Fibroblast of skin of right quadriceps (primary cell): ENCODE data around the gene MALL.
"Not testable (repeated sequence)": the region's sequence is repeated elsewhere in the genome, so short reads cannot be mapped to it uniquely, and the experiment has no call there.

ENCODE experiments used
- DNase-seq: peaks from one replicate; pipeline ENCODE4 v3.0.0-alpha.2; 2013

Gene MALL

DNA sequence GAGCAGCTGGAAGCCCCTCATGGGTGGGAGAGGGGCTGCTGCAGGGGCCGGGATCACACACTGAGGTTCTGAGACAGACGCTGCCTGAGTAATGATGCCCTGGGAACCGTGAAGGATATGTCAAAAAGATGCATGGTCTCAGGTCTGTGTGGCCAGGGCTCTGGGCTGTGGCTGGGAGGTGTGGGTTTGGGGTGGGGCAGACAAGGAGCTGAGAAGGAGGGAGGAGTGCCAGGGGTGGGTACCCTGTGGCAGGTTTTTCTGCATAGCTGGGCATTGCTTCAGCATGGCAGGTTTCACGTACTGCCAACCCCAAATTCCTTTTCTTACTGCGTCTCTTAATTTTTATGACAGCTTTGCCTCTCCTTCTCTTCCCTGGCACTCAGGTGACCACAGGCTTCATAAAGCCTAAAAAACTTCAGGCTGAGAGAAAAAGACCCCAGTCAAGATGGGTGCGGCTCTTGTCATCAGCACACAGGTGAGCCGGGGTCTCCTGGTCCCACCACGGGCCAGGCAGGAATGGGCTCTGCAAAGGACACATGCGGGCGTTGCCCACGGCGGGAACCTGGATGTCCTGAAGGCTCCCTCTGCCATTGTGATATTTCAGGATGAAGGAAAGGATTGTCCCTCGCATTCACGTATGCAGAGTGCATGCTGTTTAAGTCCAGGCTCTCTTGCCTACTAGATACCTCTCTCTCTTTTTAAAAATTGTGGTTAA is 18.0 kb downstream of the MALL start:
- no peak for DNase-seq

- DNase-seq: no peak
Measured at GRCh38 chr2:110095994-110096633, 19.5 kb downstream of the MALL start.

DNA sequence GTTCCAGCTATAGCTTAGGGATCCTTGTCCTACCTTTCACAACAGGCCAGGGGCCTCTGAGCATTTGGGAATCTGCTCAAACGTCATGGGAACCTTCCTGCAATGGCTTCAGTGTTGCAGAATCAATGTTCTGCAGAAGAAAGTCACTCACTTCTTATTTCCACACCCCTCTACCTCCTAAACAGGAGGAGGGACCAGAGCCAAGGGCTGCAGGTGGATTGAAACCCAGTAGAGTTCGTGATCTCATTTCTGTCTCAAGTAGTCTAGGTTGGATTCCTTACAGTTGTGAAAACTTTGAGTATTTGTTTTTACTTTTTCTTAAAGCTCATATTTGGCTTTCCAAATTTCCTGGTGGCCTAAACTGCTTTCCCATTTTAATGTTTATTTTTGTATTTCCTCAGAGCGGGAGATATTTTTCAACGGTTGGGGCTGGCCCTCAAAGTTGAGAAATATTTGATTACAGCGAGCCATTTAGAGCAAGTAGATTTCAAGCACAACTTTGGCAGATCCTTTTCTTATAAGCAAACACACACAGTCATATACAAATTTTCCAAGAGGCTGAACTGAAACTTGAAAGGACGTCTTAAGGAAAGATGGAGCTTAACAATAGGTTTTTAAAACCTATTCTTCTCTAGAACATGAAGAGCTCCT is 20.6 kb downstream of the MALL start:
- not testable (repeated sequence) for DNase-seq

DNA sequence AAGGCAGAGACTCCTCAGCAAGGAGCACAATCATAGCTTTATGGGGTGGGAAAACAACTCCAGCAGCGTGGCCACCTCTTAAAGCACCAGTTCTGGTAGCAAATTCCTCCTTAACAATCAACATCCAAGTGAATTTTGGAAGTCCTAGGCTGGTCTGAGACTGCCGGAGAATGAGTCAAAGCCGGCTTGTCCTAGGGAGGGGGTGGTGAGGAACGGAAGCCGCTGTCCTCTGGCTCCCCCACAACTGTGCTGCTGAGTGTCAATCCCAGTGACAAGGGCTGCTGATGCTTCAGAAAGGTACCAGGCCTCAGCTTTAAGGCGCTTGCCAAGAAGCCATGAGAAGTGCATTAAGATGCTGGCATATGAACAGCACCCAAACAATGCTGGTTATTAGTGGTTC is 21.7 kb downstream of the MALL start:
- DNase-seq: not testable (repeated sequence)

DNA sequence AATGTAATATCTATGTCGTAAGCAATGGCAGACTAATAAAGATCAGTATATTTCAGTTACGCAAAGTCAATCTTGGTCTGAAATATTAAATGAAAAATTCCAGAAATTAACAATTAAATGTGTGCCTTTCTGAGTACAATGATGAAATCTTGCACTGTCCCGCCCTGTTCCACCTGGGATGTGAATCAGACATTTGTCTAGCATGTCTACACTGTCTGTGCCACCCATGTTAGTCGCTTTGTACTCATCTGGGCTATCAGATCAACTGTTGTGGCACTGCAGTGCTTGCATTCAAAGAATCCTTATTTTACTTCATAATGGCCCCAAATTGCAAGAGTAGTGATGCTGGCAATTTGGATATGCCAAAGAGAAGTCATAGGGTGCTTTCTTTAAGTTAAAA is 25.5 kb downstream of the MALL start:
- DNase-seq: not testable (repeated sequence)

DNA sequence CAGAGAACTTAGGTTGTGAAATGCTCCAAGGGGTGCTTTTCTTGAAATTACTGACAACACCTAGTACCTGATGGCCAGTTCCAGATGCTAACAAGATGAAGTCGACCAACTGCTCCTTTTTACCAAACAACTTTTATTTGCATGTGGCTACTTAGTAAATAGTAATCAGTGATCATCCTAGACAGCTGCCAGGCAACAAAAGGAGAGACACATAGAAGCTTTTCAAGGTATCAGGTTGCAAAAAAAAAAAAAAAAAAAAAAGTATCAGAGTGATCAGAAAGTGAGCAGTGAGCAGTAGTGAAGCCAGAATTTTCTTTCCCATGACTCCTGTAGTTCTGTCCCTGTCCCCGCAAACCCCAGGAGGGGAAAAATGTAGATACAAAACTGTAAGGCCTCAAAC is 31.9 kb downstream of the MALL start:
- DNase-seq: not testable (repeated sequence)

DNA sequence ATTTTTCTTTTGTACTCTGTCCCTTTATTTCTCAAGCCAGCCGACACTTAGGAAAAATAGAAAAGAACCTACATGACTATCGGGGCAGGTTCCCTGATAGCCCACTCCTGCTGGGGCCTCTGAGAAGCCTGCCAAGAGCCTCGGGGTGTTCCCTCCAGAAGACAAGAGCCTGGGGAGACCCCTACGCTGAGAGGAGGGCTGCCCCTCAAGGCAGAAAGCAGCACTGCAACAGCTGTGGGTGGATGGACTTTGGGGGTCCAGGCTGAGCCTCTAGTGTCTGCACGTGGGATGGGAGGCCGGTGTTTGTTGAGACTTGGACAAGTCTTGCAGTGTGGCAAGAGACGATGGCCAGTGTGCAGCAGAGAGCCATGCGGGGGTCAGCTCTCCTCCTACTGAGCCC is 32.5 kb downstream of the MALL start:
- not testable (repeated sequence) for DNase-seq

GRCh38 chr2:110078104-110078503 is 37.5 kb downstream of the MALL start:
- DNase-seq: not testable (repeated sequence)

- not testable (repeated sequence) for DNase-seq
Measured at GRCh38 chr2:110075896-110076295, 39.7 kb downstream of the MALL start.

GRCh38 chr2:110069869-110070268 is 45.8 kb downstream of the MALL start:
- not testable (repeated sequence) for DNase-seq

DNA sequence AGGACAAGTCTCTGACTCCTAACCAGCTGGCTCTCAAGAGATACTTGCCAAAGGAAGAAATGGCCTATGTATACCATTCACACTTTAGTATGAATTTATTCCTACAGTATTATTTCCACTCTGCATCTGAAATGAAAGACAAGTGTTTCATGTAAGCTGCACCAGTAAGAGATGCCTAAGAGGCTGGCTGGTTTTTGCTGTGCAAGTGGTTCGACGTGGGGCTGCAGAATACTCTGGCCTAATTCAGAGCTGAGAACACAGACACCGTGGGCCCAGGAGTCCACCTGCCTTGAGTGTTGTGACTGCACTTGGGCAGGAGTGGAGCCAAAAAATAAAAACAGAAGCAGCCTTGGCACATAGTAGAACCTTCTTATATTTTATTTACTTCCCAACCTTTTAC is 47.5 kb downstream of the MALL start:
- not testable (repeated sequence) for DNase-seq

GRCh38 chr2:110062332-110062731 is 53.3 kb downstream of the MALL start:
- not testable (repeated sequence) for DNase-seq

DNA sequence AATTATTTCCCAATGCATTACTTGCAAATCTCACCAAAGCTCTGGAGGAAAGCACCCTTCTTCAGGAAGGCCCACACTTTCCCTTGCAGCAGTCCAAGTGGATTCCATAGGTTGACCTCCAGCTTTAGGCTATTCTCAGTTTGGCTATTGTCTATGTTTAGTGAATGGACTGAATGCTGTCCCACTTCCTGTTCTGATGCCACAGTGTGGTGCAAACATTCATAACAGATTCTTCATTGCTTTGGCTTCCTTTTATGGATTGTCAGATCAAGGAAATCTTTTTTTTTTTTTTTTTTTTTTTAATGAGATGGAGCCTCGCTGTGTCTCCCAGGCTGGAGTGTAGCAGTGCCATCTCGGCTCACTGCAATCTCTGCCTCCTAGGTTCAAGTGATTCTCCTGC is 55.1 kb downstream of the MALL start:
- DNase-seq: not testable (repeated sequence)

DNA sequence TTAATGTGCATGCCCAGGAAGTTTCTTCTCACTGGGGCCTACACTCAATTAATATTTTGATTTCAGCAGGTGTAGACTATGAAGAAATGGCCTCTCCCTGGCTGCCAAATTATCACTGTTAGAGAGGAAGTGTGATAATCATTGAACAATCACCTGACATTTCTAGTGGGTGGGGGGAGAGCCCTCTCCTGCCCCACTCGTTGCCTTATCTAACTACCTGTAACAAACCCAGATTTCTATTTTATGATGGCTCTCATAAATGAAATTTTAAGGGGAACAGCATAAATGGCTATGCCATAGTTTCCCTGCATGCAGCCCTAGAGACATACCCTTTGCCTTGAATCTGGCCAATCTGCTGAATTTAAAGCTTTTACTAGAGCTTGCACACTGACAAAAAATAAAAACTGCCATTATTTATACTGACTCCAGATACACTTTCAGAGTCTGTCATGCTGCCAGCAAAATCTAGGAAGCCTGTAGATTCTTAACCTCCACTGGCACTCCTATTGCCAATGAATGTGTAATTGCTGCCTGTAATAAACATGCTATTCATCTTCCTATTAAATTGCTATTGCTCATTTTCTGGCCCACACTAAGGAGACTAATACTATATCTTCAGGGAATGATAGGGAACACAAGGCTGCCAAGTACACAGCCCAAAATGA is 55.8 kb downstream of the MALL start:
- not testable (repeated sequence) for DNase-seq

DNA sequence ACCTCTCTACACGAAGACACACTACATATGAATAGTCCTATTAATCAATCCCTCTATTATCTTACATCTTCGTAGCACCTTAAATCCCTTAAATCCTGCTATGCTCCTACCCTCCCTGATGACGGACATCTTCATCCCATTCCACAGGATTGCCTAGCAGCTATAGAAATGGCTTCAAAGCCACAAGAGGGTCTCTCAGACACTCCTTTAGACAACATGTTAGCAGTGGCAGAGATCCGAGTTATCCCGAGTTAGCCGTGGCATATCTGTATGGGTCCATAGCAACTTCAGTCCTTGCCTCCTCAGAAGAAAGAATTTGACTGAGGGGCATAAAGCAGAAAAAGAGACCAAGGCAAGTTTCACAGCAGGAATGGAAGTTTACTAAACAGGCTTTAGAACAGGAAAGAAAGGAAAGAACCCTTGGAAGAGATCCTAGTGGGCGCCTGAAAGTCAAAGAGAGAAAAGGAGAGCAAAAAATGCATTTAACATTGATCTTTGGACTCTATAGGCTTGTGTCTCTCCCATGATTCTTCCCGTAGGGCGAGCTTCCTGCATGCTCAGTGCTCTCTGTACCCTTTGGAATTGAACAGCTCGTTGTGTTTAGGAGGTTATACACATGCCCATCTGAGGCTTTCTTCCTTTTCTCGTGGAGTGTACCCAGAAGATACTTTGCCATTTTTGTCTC is 56.5 kb downstream of the MALL start:
- not testable (repeated sequence) for DNase-seq

- not testable (repeated sequence) for DNase-seq
Measured at GRCh38 chr2:110058034-110058433, 57.6 kb downstream of the MALL start.

GRCh38 chr2:110055819-110056408 is 59.7 kb downstream of the MALL start:
- not testable (repeated sequence) for DNase-seq

- DNase-seq: peak; percentile 40
Measured at GRCh38 chr2:110054521-110055407, 60.9 kb downstream of the MALL start.

DNA sequence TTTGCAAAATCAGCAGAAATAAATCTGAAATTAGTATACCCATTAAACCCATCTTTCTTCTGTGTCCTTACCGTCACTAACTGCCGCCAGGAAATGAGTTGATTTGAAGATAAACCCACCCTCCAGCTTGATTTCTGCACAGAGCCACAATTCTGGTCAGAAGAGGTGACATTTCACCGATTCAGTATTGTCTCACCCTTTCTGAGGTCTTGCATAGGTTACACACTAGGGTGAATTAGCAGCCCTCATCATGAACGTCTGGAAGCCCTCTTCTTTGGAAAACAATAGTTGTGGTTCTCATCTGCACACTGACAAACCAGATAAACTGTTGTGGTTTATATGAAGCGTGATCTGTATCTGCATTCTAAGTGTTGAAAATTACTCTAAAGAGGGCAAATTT is 61.9 kb downstream of the MALL start:
- not testable (repeated sequence) for DNase-seq

DNA sequence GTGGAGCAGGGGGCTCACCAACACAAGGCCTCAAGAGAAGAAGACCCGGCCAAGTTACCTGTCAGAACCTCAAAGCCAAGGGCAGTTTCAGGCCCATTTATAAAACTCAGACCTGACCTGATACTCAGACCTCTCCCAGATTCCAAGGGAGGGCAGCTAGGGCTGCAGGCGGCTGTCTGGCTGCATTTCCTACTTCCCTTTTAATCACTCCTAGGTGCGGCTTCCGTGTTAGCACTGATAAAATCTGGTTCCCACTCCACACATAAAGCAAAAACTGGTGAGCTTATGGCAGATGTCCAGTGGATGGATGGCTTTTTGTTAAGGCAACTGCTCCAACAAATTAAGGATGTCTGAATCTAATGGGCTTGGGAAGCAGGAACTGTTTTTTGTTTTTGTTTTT is 63.5 kb downstream of the MALL start:
- not testable (repeated sequence) for DNase-seq

DNA sequence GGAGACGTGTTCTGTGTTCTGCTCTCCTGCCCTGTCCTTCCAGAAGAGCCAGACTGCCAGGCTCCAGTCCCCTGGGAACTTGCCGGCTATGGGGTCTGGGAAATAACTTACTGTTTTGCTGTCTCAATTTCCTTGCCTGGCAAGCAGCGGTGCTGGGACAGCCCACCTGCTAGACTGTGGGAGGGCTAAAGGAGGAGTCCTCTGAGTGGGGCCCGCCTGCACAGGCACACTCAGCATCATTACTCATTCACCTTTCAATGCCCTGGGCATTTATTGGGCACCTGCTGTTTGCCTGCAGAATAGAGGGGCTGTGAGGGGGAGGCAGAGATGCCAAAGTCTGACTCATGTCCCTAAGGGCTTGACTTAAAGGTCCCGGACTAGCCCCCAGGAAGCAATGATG is 65.4 kb downstream of the MALL start:
- not testable (repeated sequence) for DNase-seq
